GM19324 (cell line): ENCODE results near the gene ANKS1A.
"Not testable (repeated sequence)": the region's sequence is repeated elsewhere in the genome, so short reads cannot be mapped to it uniquely, and the experiment has no call there.

ENCODE experiments used
- ATAC-seq: cut with Tn5 transposase; IDR thresholded peaks from one replicate; pipeline ENCODE4 v1.9.1; 2021; ENCODE audit warnings: mild to moderate bottlenecking, moderate library complexity; ENCODE audit not compliant: unreplicated experiment, low FRiP score

ANKS1A gene

GRCh38 chr6:35089935-35090505 is 201.0 kb downstream of the ANKS1A start:
- ATAC-seq = no peak

- ATAC-seq = no peak
Observed at GRCh38 chr6:35090734-35091133, 201.7 kb downstream of the ANKS1A start.

GRCh38 chr6:35091346-35092083 is 202.5 kb downstream of the ANKS1A start:
- no peak for ATAC-seq

- no peak for ATAC-seq
Observed at GRCh38 chr6:35092362-35093117, 203.5 kb downstream of the ANKS1A start.

GRCh38 chr6:35093118-35093445 is 204.0 kb downstream of the ANKS1A start:
- no peak for ATAC-seq

- ATAC-seq = no peak
Observed at GRCh38 chr6:35093783-35094182, 204.7 kb downstream of the ANKS1A start.

GRCh38 chr6:35094183-35094582 is 205.1 kb downstream of the ANKS1A start:
- ATAC-seq = no peak

GRCh38 chr6:35096129-35096862 is 207.2 kb downstream of the ANKS1A start:
- no peak for ATAC-seq

- no peak for ATAC-seq
Observed at GRCh38 chr6:35099116-35099515, 210.1 kb downstream of the ANKS1A start.

GRCh38 chr6:35105078-35105477 is 216.0 kb downstream of the ANKS1A start:
- ATAC-seq = no peak

GRCh38 chr6:35106061-35106460 is 217.0 kb downstream of the ANKS1A start:
- not testable (repeated sequence) for ATAC-seq

- ATAC-seq = not testable (repeated sequence)
Observed at GRCh38 chr6:35107208-35107607, 218.2 kb downstream of the ANKS1A start.

- not testable (repeated sequence) for ATAC-seq
Observed at GRCh38 chr6:35107761-35108160, 218.7 kb downstream of the ANKS1A start.

- no peak for ATAC-seq
Observed at GRCh38 chr6:35108309-35108885, 219.3 kb downstream of the ANKS1A start.

- no peak for ATAC-seq
Observed at GRCh38 chr6:35120746-35121145, 231.7 kb downstream of the ANKS1A start.

- ATAC-seq = no peak
Observed at GRCh38 chr6:35124356-35124755, 235.3 kb downstream of the ANKS1A start.

GRCh38 chr6:35128042-35128441 is 239.0 kb downstream of the ANKS1A start:
- no peak for ATAC-seq

- no peak for ATAC-seq
Observed at GRCh38 chr6:35128496-35128895, 239.4 kb downstream of the ANKS1A start.

- no peak for ATAC-seq
Observed at GRCh38 chr6:35136185-35136584, 247.1 kb downstream of the ANKS1A start.

GRCh38 chr6:35138191-35138590 is 249.1 kb downstream of the ANKS1A start:
- not testable (repeated sequence) for ATAC-seq

- no peak for ATAC-seq
Observed at GRCh38 chr6:35139470-35139869, 250.4 kb downstream of the ANKS1A start.
